Neuronal stem cell (in vitro differentiated cells): ENCODE data around the gene PPIB. TPM values are rescaled to one million over a fixed set of nuclear protein-coding genes. Genes with fewer than 3 reads are reported as not detected.
"Not testable (repeated sequence)": the region's sequence is repeated elsewhere in the genome, so short reads cannot be mapped to it uniquely, and the experiment has no call there.

Experiments used
- DNase-seq: peaks from one replicate; pipeline ENCODE4 v3.0.0-alpha.2; 2013; ENCODE audit warnings: low spot score
- H2AFZ ChIP-seq: one replicate; pipeline ENCODE4 v1.6.1; 2013; ENCODE audit warnings: mild to moderate bottlenecking, low read length, inconsistent platforms
- H2AK5ac ChIP-seq: 2 replicates; pipeline ENCODE4 v1.6.1; 2013; ENCODE audit warnings: low read depth, mild to moderate bottlenecking, inconsistent platforms, low read length, moderate library complexity, mixed read lengths
- H2BK120ac ChIP-seq: 2 replicates; pipeline ENCODE4 v1.6.1; 2013; ENCODE audit warnings: low read depth, mild to moderate bottlenecking, inconsistent platforms, low read length, moderate library complexity, mixed read lengths
- H2BK12ac ChIP-seq: one replicate; pipeline ENCODE4 v1.6.1; 2013; ENCODE audit warnings: low read length, inconsistent platforms
- H2BK15ac ChIP-seq: 2 replicates; pipeline ENCODE4 v1.6.1; 2013; ENCODE audit warnings: mild to moderate bottlenecking, low read length, inconsistent platforms, mixed read lengths
- H2BK5ac ChIP-seq: one replicate; pipeline ENCODE4 v1.6.1; 2013; ENCODE audit warnings: inconsistent platforms, mild to moderate bottlenecking, low read length, moderate library complexity
- H3K14ac ChIP-seq: one replicate; pipeline ENCODE4 v1.6.1; 2013; ENCODE audit warnings: low read length, inconsistent platforms
- H3K18ac ChIP-seq: 2 replicates; pipeline ENCODE4 v1.6.1; 2013; ENCODE audit warnings: low read length, inconsistent platforms
- H3K23ac ChIP-seq: 2 replicates; pipeline ENCODE4 v1.6.1; 2013; ENCODE audit warnings: low read depth, mild to moderate bottlenecking, mixed read lengths, low read length, inconsistent platforms; ENCODE audit not compliant: poor library complexity
- H3K27ac ChIP-seq: replicated peaks from 3 replicates; pipeline ENCODE4 v1.5.1; 2013; ENCODE audit warnings: low read length, inconsistent platforms
- H3K27me3 ChIP-seq, 3 experiments: 2 replicates each; pipeline ENCODE4 v1.6.1; 2013; ENCODE audit warnings: low read length in 3 of 3, mild to moderate bottlenecking in 2 of 3, inconsistent platforms in 1 of 3, low read depth in 1 of 3, mixed read lengths in 1 of 3, moderate library complexity in 1 of 3; ENCODE audit not compliant: control insufficient read depth in 3 of 3, insufficient read depth in 3 of 3
- H3K36me3 ChIP-seq, 2 donors: replicated peaks in 1 of 2; 2 replicates each; pipeline ENCODE4 v1.6.1; 2013; ENCODE audit warnings: low read length in 2 of 2; ENCODE audit not compliant: control insufficient read depth in 2 of 2, insufficient read depth in 2 of 2
- H3K4ac ChIP-seq: 2 replicates; pipeline ENCODE4 v1.6.1; 2013; ENCODE audit warnings: inconsistent platforms, mild to moderate bottlenecking, low read length, moderate library complexity
- H3K4me1 ChIP-seq, 2 donors: 1 replicate in 1 of 2; 2 replicates in 1 of 2; pipeline ENCODE4 v1.6.1; 2013; ENCODE audit warnings: low read length in 2 of 2, low read depth in 1 of 2; ENCODE audit not compliant: control insufficient read depth in 2 of 2, insufficient read depth in 1 of 2
- H3K4me2 ChIP-seq: one replicate; pipeline ENCODE4 v1.6.1; 2013; ENCODE audit warnings: mild to moderate bottlenecking, low read length, inconsistent platforms; ENCODE audit not compliant: insufficient read depth, poor library complexity, severe bottlenecking
- H3K4me3 ChIP-seq, 2 donors: 2 replicates each; pipeline ENCODE4 v1.5.1; 2013; ENCODE audit warnings: low read length in 2 of 2, mild to moderate bottlenecking in 2 of 2, inconsistent platforms in 1 of 2, moderate library complexity in 1 of 2
- H3K79me1 ChIP-seq: one replicate; pipeline ENCODE4 v1.6.1; 2013; ENCODE audit warnings: low read depth, mild to moderate bottlenecking, inconsistent platforms, low read length, moderate library complexity
- H3K9ac ChIP-seq: one replicate; pipeline ENCODE4 v1.6.1; 2013; ENCODE audit warnings: mild to moderate bottlenecking, low read depth, low read length, inconsistent platforms; ENCODE audit not compliant: poor library complexity
- H3K9me3 ChIP-seq, 2 donors: replicated peaks in 1 of 2; 2 replicates each; pipeline versions ENCODE3 to v1.6.1; 2013; ENCODE audit warnings: low read length in 2 of 2, mild to moderate bottlenecking in 2 of 2, inconsistent platforms in 1 of 2, low read depth in 1 of 2, mixed read lengths in 1 of 2, moderate library complexity in 1 of 2; ENCODE audit not compliant: control insufficient read depth in 2 of 2, insufficient read depth in 1 of 2
- H4K8ac ChIP-seq: one replicate; pipeline ENCODE4 v1.6.1; 2013; ENCODE audit warnings: low read depth, mild to moderate bottlenecking, inconsistent platforms, low read length, moderate library complexity
- H4K91ac ChIP-seq: one replicate; pipeline ENCODE4 v1.6.1; 2013; ENCODE audit warnings: low read length, low read depth, mild to moderate bottlenecking, inconsistent platforms; ENCODE audit not compliant: poor library complexity
- WGBS, 2 donors: extraction: QIAGEN DNeasy Blood & Tissue Kit; methylation state at CpG; one replicate each; pipeline ENCODE4 v1.1.7; 2013; ENCODE audit warnings: missing lambda C conversion rate in 2 of 2, mixed read lengths in 1 of 2; ENCODE audit not compliant: insufficient read length in 2 of 2, insufficient replicate concordance in 1 of 2; ENCODE audit errors: extremely low coverage in 2 of 2; 5-methylcytosine and 5-hydroxymethylcytosine counted together
- small RNA-seq: library from polyadenylated mRNA; stranded (forward); fragments of <200 nt; extraction: miRNeasy Mini kit (QIAGEN cat#:217004); gene quantifications from one replicate; pipeline ENCODE3, GENCODE V24; 2013; ENCODE audit not compliant: insufficient read depth

Gene PPIB

DNA sequence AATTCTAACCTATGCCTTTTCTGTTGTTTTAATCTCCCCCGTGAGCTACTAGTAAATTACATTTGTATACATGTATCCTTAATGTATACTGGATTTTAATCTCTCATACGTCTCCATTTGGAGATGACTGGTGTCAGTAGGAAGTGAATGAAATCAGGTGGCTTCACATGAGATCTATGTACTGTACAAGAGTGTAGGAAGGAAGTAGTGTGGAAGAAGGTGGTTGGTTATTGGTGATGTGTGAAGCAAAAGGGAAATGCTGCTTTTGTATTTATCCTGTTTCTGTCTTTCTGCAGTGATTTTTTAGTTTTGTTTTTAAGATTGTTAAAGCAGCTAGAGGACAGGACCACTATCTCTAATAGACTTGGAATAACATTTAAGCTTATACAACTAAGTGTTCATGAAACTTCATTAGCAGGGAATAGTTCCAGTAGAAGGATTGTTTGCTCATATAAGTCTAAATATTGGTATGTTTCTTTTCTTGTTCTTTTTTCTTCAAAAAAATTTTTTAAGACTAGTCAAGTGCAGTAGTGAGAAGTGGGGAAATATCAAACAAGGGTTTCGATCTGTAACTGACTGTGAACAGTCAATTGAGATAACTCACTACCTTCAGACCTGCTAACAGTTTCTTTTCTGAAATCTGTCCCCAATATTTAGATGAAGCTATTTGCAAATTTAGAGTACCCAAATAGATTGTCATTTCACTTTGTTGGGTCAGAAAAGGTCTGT is 51.7 kb downstream of the PPIB start:
- Histone ChIP-seq H3K4me3 (no peak overlapping the region), H3K4me2 (no peak overlapping the region), H3K36me3 (peaks cover 7 to 43% of the 10 kb centered on the region in 2 donors), H2BK120ac (no peak overlapping the region), H4K8ac (no peak overlapping the region), H3K18ac (no peak overlapping the region), H3K4me1 (peaks cover 0 to 3% of the 10 kb centered on the region in 2 donors), H3K79me1 (no peaks in the 10 kb centered on the region), H2BK15ac (no peak overlapping the region), H3K4ac (no peak overlapping the region), H3K9ac (no peak overlapping the region), H4K91ac (no peak overlapping the region), H3K23ac (no peak overlapping the region), H3K27ac (no peak overlapping the region), H3K27me3 (no peaks in the 10 kb centered on the region), H2AFZ (no peak overlapping the region), H2BK12ac (no peak overlapping the region), H3K9me3 (no peaks in the 10 kb centered on the region), H2AK5ac (no peak overlapping the region), H3K14ac (no peak overlapping the region), H2BK5ac (no peak overlapping the region)
- no peak for DNase-seq
- no CpG with 5 or more reads among the region's 3 CpGs for WGBS, 2 donors

GRCh38 chr15:64110108-64110701 is 52.6 kb downstream of the PPIB start:
- H4K91ac ChIP-seq, H3K9me3 ChIP-seq, H3K27ac ChIP-seq, H3K18ac ChIP-seq, H3K79me1 ChIP-seq, DNase-seq, H3K14ac ChIP-seq, H2AK5ac ChIP-seq, H3K4me1 ChIP-seq, H2BK12ac ChIP-seq, H3K4ac ChIP-seq, H2BK5ac ChIP-seq, H3K27me3 ChIP-seq, H3K23ac ChIP-seq, H2AFZ ChIP-seq, H2BK120ac ChIP-seq, H3K4me3 ChIP-seq, H4K8ac ChIP-seq, H2BK15ac ChIP-seq, H3K4me2 ChIP-seq, H3K9ac ChIP-seq: not testable (repeated sequence)
- peaks cover 6 to 34% of the 10 kb centered on the region in 2 donors for H3K36me3 ChIP-seq
- WGBS, 2 donors, result no CpG with 5 or more reads among the region's 4 CpGs

GRCh38 chr15:64107337-64107736 is 55.5 kb downstream of the PPIB start:
- WGBS, 2 donors, result no CpG with 5 or more reads among the region's 1 CpG
- Histone ChIP-seq H3K79me1 (peaks cover 4% of the 10 kb centered on the region), H3K4me1 (peaks cover 0 to 3% of the 10 kb centered on the region in 2 donors)

More at GRCh38 chr15:64107337-64107736, 55.5 kb downstream of the PPIB start:
- DNase-seq, result no peak
- H3K4me2 ChIP-seq, result no peak overlapping the region
- H2BK15ac ChIP-seq, result no peak overlapping the region
- H2BK120ac ChIP-seq, result no peak overlapping the region
- H3K9me3 ChIP-seq, result peaks cover 0 to 2% of the 10 kb centered on the region in 2 donors
- no peak overlapping the region for H2AK5ac ChIP-seq
- H3K36me3 ChIP-seq, result peaks cover 0 to 11% of the 10 kb centered on the region in 2 donors
- no peak overlapping the region for H3K27ac ChIP-seq
- H3K4ac ChIP-seq, result no peak overlapping the region
- no peak overlapping the region for H3K23ac ChIP-seq
- H2AFZ ChIP-seq, result no peak overlapping the region
- no peak overlapping the region for H2BK12ac ChIP-seq
- no peak overlapping the region for H3K4me3 ChIP-seq
- H3K9ac ChIP-seq, result no peak overlapping the region
- H2BK5ac ChIP-seq, result no peak overlapping the region
- no peaks in the 10 kb centered on the region for H3K27me3 ChIP-seq
- H3K14ac ChIP-seq, result no peak overlapping the region
- no peak overlapping the region for H4K8ac ChIP-seq
- no peak overlapping the region for H4K91ac ChIP-seq
- no peak overlapping the region for H3K18ac ChIP-seq

Small RNA genes lying within 50 kb of the gene (small RNA-seq; reads per million reads assigned to genes)
- gene RF00019, result not detected
